Lower leg skin (tissue), 3 donors: ENCODE measurements around the gene DNMBP.

ENCODE experiments used
- CTCF ChIP-seq, 3 donors: fragments of 450-650 bp; IDR thresholded peaks; one replicate each; pipeline ENCODE4 v1.5.1; 2016; ENCODE audit warnings: antibody characterized with exemption in 3 of 3, mild to moderate bottlenecking in 3 of 3, moderate library complexity in 2 of 3
- POLR2A ChIP-seq, 2 donors: fragments of 450-650 bp; IDR thresholded peaks; one replicate each; pipeline ENCODE4 v1.6.1; 2016 to 2017; ENCODE audit warnings: antibody characterized with exemption in 2 of 2, mild to moderate bottlenecking in 1 of 2, moderate library complexity in 1 of 2

- no peak for TF ChIP-seq CTCF (IDR thresholded peaks at IDR 0.05)
- no peak for TF ChIP-seq POLR2A (IDR thresholded peaks at IDR 0.05)
Observed at GRCh38 chr10:99979066-99979685, 30.6 kb downstream of the DNMBP start.
